ENCODE data around the gene IL3.

The IL3 gene

DNA sequence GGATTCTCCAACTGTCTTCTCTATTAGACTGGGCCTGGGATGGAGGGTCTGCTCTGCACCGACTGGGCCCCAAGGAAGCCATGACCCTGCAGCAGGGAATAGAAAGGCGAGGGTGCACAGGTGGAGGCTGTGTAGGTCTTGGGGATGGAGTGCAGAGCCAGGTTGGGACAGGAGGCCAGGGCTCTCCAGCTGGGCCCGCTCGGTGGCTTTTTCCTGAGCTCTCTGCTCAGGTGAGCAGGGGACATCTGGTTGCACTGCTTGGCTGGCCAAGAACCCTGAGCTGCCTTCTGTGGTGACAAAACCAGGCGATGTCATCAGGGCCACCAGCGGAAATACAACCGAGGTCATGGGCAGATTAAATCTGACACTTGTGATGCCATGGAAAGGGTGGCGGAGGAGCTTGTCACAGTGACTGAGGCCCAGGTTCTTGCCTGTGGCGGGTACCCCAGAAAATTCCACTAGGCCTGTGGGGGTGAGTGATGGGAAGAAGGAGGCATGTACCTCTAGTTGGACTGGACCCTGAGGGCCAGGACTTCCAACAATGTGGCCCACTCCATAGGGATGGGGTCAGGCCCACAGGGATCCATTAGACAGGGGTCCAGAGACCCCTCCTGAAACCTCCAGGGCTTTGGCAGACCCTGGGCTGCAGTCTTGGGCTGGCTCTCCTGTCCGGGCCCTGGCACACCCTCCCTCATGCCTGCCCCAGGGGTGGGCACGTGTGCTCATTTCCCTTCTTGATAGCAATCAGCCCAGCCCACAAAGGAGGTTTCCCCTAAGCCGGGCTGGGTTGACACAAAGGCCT, 4.4 kb upstream of the IL3 start:
- H3K36me3 Mint-ChIP-seq (ENCODE audit: insufficient read depth) = peaks cover 17% of the 10 kb centered on the region
- peaks cover 20 to 62% of the 10 kb centered on the region in 2 donors for H3K4me1 Mint-ChIP-seq (ENCODE audit: low read depth in 2 of 2)
- peak; percentile 78 for ATAC-seq (replicated peaks)
- peak; percentile 40 to 73 (median 72) for DNase-seq
- H3K27ac Mint-ChIP-seq = peak overlapping the region; percentile 77 to 93
- no peaks in the 10 kb centered on the region for H3K9me3 Mint-ChIP-seq
- H3K27me3 Mint-ChIP-seq = no peaks in the 10 kb centered on the region
- peak overlapping the region; percentile 30 to 74 for H3K4me3 Mint-ChIP-seq

DNA sequence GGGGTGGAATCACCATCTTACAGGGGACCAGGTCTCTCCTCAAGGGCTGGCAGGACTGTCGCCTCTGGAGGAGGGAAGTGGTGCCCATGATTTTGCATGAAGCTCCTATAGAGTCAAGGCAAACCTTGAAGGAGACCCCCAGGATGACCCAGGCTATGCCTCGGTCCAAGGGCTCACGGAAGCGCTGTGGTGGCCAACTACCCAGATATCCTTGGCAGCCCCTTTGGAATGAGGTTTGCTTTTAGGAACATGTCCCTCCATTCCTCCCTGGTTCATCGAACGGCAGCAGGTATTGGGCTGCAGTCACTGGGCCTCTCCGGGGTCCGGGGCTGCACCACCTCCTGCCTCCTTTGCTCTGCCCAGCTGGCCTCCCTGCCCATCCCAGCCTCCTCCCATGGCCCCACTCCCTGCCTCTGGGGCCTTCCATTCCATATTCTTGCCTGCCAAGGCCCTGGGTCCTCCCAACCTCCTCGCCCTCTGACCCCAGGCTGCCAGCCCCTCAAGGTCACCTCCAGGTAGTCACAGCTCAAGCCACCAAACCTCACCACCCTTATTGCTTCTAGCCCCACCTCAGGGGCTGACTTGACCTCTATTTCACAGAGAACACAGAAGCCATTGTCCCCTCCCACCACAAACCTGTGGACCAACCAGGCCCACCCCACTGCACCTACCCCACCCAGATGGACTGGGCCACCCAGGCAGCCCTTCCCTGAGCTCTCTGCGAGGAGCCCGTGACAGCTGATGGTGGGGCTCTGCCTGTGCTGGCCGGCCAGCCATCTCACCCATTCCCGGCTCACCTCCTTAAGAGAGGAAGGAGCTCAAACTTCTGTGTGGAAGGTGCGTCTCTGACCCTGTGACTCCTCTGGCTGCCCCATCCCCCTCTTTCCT, 3.6 kb upstream of the IL3 start:
- peaks cover 17% of the 10 kb centered on the region for H3K36me3 Mint-ChIP-seq (ENCODE audit: insufficient read depth)
- H3K27me3 Mint-ChIP-seq = no peaks in the 10 kb centered on the region
- H3K4me3 Mint-ChIP-seq = peak overlapping the region; percentile 30 to 74
- no peaks in the 10 kb centered on the region for H3K9me3 Mint-ChIP-seq
- ATAC-seq (replicated peaks) (no peak), DNase-seq (no peak)
- peak overlapping the region; percentile 77 to 93 for H3K27ac Mint-ChIP-seq
- H3K4me1 Mint-ChIP-seq (ENCODE audit: low read depth in 2 of 2) = peaks cover 20 to 62% of the 10 kb centered on the region in 2 donors

DNA sequence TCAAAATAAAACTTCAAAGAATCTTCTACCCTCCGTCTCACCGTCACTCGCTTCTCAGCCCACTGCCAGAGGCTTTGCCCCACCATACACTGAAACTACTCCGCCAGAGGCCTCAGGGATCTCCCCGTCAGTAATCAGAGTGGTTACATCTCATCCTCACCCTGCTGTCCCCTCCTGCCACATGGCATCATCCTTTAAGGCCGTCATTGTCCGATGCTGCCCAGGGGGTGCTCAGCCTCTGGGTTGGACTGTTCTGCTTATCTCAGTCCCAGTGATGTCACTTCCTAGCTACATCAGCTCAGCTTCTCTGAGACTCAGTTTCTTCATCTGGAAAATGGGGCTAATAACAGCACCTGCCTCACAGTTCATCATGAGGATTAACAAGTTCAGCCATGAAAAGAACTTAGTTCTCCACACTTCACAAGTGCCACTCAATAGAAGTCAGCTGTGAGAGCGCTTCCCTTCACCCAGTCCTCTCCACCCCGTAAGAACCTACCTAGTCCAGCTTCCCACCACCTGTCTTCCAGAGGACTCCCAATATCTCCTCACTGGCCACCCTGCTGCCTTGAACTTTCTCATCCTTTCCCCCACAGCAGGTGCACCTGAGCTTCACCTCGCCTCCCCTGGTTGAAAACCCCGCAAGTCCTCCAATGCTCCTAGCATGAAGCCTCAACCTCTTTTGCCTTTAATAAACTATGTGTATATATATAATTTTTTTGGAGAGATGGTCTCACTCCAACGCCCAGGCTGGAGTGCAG, 2.8 kb upstream of the IL3 start:
- DNase-seq (no peak), ATAC-seq (replicated peaks) (no peak)
- H3K27me3 Mint-ChIP-seq = no peaks in the 10 kb centered on the region
- H3K27ac Mint-ChIP-seq = peak overlapping the region in 1 of 2 donors; percentile 93
- peak overlapping the region in 1 of 2 donors; percentile 61 for H3K4me3 Mint-ChIP-seq
- peaks cover 17% of the 10 kb centered on the region for H3K36me3 Mint-ChIP-seq (ENCODE audit: insufficient read depth)
- peaks cover 20 to 62% of the 10 kb centered on the region in 2 donors for H3K4me1 Mint-ChIP-seq (ENCODE audit: low read depth in 2 of 2)
- no peaks in the 10 kb centered on the region for H3K9me3 Mint-ChIP-seq

DNA sequence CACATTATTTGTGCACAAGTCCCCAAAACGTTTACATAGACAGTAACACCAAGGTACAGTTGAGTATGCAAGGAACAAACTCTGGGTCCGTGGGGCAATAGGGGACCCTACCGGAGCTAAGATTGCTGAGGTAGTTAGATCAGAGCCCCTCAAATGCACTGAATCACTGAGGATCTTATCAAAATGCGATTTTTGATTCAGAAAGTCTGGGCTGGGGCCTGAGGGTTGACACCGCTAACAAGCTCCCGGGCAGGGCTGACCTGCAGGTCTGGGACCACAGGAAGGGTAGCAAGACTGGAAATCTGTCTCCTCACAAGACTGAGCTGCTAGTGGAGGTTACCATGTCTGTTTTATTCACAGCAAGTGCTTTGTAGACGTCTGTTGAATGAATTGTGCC, 1.8 kb upstream of the IL3 start:
- peak overlapping the region in 1 of 2 donors; percentile 1 for H3K4me3 Mint-ChIP-seq
- DNase-seq (no peak), ATAC-seq (replicated peaks) (no peak)
- peaks cover 22% of the 10 kb centered on the region for H3K36me3 Mint-ChIP-seq (ENCODE audit: insufficient read depth)
- no peaks in the 10 kb centered on the region for H3K9me3 Mint-ChIP-seq
- peak overlapping the region; percentile 9 to 80 for H3K27ac Mint-ChIP-seq
- no peaks in the 10 kb centered on the region for H3K27me3 Mint-ChIP-seq
- peaks cover 20 to 62% of the 10 kb centered on the region in 2 donors for H3K4me1 Mint-ChIP-seq (ENCODE audit: low read depth in 2 of 2)

DNA sequence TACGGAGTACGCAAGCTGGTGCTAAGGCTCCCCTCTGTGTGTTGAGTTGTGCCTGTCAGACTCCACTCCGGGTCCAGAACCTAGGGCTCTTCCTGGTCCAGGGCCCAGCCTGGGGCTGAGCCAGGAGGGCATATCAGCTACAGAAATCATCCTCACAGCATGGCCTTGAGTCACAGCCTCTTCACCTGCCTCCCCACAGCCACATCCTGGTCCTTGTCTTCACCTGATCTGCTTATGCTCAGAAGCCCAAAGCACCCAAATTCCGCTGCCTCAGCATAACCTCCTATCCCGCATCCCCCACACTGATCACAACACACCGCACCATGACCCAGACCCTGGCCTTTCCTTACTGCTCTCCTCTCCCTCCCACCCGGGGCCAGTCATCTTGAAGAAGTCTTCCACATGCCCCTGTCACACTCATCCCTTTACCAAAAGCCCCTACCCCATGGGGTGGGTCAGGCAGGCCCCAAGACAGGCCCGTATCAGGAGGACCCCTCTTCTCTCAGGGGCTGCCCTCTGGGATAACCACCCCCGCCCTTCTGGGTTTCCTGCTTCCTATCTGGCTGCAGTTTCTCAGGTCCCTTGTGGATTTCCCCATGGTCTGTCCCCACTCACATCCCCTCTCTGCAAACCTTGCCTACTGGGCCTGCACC, 1.3 kb upstream of the IL3 start:
- ATAC-seq (replicated peaks) (peak; percentile 51), DNase-seq (peak in 2 of 3 experiments; percentile 41 to 55)
- Mint-ChIP-seq H3K4me1 (ENCODE audit: low read depth in 2 of 2) (peaks cover 22 to 61% of the 10 kb centered on the region in 2 donors), H3K36me3 (ENCODE audit: insufficient read depth) (peaks cover 22% of the 10 kb centered on the region), H3K27me3 (no peaks in the 10 kb centered on the region), H3K9me3 (no peaks in the 10 kb centered on the region), H3K27ac (peak overlapping the region; percentile 9 to 80), H3K4me3 (peak overlapping the region in 1 of 2 donors; percentile 1)

DNA sequence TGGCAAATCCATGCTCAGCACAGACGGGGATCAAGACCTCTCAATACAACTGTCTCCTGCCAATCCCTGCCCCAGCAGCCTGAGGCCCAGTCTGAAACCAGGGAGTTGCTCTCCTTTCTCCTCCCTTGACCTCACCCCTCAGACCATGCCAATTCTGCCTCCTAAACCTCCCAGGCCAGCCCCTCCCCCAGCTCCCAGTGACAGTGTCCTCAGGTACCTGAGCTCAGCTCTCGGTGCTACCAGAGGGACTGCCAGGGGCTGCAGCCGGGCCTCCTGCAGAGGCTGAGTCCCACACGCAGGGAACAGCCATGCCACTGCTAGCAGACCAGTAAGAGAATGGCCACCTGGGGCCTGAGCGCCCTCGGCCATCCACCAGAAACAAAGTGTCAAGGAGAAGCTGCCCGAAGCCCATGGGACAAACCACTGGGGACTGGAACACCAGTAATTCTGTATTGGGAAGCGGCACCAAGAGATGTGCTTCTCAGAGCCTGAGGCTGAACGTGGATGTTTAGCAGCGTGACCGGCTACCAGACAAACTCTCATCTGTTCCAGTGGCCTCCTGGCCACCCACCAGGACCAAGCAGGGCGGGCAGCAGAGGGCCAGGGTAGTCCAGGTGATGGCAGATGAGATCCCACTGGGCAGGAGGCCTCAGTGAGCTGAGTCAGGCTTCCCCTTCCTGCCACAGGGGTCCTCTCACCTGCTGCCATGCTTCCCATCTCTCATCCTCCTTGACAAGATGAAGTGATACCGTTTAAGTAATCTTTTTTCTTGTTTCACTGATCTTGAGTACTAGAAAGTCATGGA, 557 bp upstream of the IL3 start:
- H3K36me3 Mint-ChIP-seq (ENCODE audit: insufficient read depth) = peaks cover 18% of the 10 kb centered on the region
- H3K4me1 Mint-ChIP-seq (ENCODE audit: low read depth in 2 of 2) = peaks cover 25 to 58% of the 10 kb centered on the region in 2 donors
- no peaks in the 10 kb centered on the region for H3K9me3 Mint-ChIP-seq
- H3K27me3 Mint-ChIP-seq = no peaks in the 10 kb centered on the region
- peak overlapping the region in 1 of 2 donors; percentile 80 for H3K27ac Mint-ChIP-seq
- DNase-seq (no peak), ATAC-seq (replicated peaks) (no peak)
- no peak overlapping the region for H3K4me3 Mint-ChIP-seq

DNA sequence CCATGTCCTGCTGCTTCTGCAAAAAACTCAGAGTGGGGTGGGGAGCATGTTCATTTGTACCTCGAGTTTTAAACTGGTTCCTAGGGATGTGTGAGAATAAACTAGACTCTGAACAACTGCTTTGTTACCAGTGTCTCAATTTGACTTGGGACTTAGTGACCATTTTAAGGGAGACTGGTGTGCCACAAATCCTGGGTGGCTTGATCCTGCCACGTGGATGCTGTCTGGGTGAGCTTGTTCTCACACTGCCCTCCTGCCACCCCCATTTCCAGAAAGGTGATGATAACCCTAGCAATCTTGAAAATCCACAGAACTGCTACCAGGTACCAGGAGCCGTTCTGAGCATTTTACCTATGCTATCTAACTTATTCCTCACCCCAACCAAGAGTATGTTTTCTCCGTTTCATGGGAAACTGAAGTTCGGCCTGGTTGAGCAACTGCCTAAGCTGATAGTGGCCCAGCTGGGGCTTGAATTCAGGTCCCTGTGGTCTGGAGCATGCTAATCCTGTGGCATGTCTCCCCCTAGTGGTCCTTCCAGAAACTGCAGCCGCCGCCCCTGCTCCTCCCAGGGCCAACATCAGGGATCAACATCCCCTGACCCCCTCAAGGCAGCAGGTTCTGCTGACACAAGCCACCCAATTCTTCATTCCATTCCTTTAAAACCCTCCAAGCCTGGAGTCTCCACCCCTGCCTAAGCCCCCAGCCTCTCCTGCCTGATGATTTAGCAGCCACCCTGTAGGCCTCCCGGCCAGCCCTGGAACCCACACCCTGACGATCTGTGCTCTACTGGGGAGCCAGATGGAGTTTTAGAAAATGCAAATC, 2.8 kb downstream of the IL3 start:
- H3K4me3 Mint-ChIP-seq = no peak overlapping the region
- DNase-seq = peak; percentile 77 to 81 (median 79)
- peak overlapping the region in 1 of 2 donors; percentile 26 for H3K27ac Mint-ChIP-seq
- no peaks in the 10 kb centered on the region for H3K27me3 Mint-ChIP-seq
- ATAC-seq (replicated peaks) = peak; percentile 51
- H3K9me3 Mint-ChIP-seq = no peaks in the 10 kb centered on the region
- peaks cover 24 to 44% of the 10 kb centered on the region in 2 donors for H3K4me1 Mint-ChIP-seq (ENCODE audit: low read depth in 2 of 2)
- peaks cover 5% of the 10 kb centered on the region for H3K36me3 Mint-ChIP-seq (ENCODE audit: insufficient read depth)

DNA sequence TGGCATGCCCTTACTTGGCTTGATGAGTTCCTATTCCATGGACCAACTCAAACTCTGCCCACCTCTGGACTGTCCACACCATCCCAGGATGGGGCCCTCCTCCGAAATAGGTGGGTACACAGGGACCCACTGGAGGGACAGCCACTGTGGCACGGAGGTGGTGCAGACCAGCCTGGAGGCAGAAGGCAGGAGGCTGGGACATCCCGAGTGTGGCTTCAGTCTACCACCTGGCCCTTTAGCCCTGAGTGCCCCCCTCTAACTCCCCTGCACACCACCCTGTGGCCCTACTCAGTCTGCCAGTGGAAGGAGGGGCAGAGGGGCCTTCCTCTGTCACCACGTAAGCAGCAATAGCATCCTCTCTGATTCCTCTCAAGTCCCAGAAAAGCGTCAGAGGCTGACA, 3.7 kb downstream of the IL3 start:
- Mint-ChIP-seq H3K4me3 (no peak overlapping the region), H3K36me3 (ENCODE audit: insufficient read depth) (peaks cover 5% of the 10 kb centered on the region), H3K27ac (no peak overlapping the region), H3K9me3 (no peaks in the 10 kb centered on the region), H3K27me3 (no peaks in the 10 kb centered on the region), H3K4me1 (ENCODE audit: low read depth in 2 of 2) (peaks cover 22 to 46% of the 10 kb centered on the region in 2 donors)
- DNase-seq = no peak
- no peak for ATAC-seq (replicated peaks)

DNA sequence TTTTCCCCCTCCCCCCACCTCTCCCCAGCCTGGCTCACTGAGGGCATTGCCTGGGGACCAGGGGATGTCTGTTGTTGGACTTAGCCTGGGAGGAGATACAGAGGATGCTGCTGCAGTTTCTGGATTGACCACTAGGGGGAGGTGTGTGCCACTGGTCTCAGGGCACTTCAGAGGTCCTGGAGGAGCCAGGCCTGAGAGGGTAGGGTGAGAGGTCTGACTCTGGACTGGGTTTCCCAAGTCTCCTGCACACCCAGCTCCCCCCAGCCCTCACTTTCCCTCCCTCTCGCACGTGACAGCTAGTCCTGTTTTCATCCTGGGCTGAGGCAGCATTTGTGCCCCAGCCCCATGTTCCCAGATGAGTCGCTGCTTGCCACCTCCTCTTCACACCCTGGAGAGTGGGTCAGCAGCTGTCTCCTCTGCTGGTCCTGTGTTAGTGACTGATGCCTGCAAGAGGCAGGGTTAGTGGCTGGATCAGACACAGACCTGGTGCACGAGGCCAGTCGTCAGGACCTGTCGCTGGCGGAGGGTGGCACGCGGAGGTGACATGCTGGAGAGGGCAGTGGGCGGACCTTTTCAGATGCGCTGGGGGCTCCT, 4.4 kb downstream of the IL3 start:
- Mint-ChIP-seq H3K9me3 (no peaks in the 10 kb centered on the region), H3K36me3 (ENCODE audit: insufficient read depth) (peaks cover 5% of the 10 kb centered on the region), H3K4me3 (no peak overlapping the region), H3K4me1 (ENCODE audit: low read depth in 2 of 2) (peaks cover 18 to 39% of the 10 kb centered on the region in 2 donors), H3K27ac (peak overlapping the region in 1 of 2 donors; percentile 17), H3K27me3 (no peaks in the 10 kb centered on the region)
- DNase-seq (peak; percentile 75 to 82 (median 81)), ATAC-seq (replicated peaks) (peak; percentile 72)

DNA sequence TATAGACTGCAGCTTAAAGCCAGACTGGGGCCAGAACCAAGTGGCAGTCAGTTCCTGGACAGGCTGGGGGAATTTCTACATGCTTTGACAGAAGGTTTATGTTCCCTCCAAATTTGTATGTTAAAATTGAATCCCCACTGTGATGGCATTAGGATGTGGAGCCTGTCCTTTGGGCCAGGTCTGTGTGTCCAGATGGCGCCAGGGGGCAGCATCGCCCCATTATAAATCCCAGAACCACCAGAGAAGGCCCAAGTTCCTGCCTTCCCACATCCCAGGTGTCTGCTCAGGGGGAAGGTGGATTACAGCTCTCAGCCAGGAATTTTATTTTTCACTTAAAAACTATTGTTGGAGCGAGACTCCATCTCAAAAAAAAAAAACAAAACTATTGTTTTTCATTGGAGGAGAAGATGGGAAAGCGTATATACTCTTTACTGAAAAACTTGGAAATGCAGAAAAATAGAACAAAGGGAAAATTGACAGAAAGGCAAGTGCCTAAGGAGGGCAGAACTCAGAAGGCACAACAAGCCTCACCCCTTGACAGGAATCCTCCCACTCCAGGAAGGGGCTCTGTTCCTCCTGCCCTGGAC, 5.0 kb downstream of the IL3 start:
- ATAC-seq (replicated peaks) = peak; percentile 60
- peak overlapping the region; percentile 2 to 78 for H3K27ac Mint-ChIP-seq
- H3K4me3 Mint-ChIP-seq = no peak overlapping the region
- peak; percentile 40 to 45 (median 42) for DNase-seq
- peaks cover 18 to 35% of the 10 kb centered on the region in 2 donors for H3K4me1 Mint-ChIP-seq (ENCODE audit: low read depth in 2 of 2)
- peaks cover 5% of the 10 kb centered on the region for H3K36me3 Mint-ChIP-seq (ENCODE audit: insufficient read depth)
- H3K9me3 Mint-ChIP-seq = no peaks in the 10 kb centered on the region
- no peaks in the 10 kb centered on the region for H3K27me3 Mint-ChIP-seq
